Measurements from ENCODE around the gene RIMBP2.

RIMBP2 gene

DNA sequence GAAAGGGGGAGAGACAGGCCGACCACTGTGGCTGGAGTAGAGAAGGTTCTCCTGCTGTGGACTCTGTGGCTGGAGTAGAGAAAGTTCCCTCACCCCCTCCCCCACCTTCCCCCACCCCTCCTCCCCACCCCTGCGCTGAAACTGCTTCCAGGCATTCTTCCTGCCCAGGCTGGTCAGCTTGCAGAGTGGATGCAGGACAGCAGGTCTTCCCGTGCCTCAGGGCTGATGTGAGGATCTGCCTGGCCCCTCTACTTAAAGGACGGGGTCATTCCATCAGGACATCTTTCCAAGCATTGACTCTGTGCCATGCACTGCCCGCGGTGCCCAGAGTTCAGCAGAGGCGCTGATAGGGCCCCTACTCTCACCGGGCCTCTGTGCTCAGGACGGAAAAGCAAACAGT lies 13.2 kb upstream of the RIMBP2 start:
- DNase-seq, result no peak

DNA sequence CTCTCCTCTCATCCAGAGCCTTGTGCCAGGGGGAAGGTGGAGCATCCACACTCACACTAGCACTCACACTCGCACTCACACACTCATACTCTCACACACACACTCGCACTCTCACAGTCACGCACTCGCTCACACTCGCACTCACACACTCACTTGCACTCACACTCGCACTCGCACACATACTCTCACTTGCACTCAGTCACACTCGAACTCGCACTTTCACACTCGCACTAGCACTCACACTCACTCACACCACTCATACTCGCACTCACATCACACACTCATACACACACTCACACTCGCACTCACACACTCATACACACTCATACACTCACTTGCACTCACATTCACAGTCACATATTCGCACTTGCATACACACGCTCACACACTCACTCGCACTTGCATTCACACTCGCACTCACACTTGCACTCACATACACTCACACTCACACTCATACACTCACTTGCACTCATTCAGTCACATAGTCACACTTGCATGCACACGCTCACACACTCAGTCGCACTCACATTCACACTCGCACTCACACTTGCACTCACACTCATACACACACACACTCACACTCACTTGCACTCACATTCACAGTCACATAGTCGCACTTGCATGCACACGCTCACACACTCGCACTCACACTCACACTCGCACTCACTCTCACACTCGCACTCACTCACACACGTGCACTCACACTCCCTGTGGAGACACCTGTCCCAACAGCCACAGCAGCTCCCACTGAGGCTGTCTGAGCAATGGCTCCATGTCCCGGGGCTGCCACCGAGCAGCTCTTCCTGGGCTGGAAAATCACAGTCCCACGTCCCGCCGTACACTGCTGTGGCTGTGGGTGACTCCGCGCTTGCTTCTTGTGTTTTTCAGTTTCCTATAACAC lies 12.3 kb upstream of the RIMBP2 start:
- no peak for DNase-seq

DNA sequence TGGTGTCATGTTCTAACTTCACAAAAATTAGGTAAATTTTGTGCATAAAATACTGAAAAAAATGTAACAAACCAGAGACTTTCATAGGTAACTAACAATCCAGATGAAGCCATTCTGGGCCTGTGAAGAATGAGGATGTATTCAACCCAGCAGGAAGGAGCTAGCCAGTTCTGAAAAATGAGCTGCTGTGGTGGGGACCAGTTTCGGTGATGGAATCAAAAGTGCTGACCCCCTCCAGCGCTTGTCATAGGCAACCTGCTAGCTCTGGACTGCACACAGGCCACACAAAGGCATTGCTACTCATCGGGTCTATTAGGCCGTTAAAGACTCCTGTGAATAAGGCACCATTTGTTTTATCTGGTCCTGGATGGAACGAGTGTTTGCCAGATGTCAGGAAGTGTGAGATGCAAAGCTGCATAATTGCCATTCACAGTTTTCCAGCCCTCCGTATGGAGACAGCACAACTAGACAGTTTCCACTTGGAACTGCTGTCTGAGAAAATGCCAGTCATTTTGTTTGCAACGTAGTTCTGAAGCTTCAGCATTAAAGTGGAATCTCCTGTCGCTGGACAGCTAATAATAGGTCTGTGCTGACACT lies 3.3 kb upstream of the RIMBP2 start:
- no peak for DNase-seq

DNA sequence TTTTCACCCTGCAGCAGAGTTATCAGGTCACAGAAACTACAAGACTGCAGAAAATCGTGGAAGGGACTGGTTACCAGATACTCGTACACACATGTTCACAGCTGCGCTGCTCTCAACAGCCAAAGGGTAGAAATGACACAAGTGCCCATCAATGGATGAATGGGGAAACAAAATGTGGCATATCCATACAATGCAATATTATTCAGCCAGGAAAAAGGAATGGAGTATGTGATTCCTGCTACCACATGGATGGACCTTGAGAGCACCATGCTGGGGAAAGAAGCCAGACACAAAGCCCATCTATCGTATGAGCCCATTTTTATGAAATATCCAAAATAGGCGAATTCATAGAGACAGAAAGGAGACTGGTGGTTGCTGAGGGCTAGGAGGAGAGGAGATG lies 1.7 kb upstream of the RIMBP2 start:
- DNase-seq, result no peak

DNA sequence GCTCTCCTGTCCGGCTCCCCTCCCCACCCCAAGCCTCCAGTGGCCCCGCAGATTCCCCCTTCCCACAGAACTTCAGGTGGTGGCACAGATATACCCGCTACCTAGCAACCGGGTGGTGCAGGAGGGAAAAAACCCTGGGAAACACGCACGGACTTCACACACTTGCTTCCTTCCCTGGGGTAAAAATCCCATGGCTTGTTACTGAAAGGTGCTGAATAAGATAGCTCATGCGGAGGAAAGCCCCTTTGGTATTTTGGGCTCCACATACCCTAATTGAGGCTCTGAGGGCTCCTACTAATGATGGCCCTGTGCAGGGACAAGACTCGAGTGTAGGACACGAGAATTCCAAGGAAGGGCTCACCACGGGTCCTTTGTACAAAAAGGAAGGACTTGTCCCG lies 869 bp upstream of the RIMBP2 start:
- no peak for DNase-seq

DNA sequence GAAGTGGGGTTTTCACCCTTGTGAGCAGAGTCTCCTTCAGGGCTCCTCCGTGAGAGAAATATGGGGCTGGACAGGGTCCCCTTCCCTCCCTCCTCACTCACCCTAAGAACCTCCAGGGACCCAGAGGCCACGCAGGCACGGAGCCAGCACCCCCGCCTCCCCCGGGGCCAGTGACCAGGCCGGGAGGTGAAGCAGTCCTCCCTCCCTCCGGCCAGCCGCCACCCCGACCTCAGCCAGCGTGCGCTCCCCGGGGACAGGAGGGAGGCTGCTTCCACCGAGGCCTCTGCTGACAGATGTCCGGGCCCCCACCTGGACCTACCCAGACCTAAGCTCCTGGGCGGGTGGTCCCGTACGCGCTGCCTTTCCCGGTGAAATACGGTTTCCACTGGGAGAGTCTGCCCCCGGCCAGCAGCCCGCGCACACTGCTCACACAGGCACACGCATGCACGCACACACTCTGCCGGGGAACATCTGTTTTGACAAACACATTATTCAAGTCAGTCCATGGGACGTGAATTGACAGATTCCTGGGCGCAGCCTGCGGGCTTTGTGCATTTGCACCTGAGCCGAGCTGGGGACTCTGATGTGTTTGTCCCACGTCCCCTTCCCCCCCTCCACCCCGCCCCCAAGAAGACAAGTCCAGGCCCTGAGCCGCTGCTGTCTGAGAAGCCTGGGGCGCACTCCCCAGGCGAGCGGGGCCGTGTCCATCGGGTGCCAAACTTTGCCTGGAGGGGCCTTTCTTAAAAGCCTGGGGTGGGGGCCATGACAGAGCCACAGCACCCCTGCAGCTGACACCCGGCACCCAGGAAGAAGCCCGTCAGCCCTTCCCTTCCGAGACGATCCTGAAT lies 725 bp downstream of the RIMBP2 start:
- no peak for DNase-seq

DNA sequence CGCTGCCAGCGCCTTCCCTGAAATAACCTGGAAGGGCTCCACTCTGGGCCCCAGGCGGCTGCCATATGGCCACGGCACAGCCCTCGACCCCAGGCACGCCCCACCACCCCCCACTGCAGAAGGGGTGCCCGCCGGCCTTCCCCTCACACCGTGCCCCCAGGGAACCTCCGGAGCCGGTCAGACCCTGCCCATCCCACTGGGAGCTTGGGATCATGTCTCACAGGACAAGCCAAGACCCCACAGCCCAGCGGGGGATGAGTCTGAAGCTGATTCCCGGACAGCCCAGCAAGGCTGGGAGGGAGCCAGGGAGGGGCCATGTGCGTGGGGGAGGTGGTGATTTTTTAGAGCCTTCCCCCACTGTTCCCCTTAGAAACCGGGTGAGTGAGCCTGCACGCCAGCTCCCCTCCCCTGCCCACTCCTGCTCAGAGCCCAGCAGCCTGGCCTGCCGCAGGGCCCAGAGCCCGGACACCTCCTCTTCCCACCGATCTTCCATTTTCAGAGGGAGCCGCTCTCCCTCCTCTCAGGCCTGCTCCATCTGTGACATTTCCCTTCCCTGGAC lies 1.4 kb downstream of the RIMBP2 start:
- DNase-seq, result no peak

DNA sequence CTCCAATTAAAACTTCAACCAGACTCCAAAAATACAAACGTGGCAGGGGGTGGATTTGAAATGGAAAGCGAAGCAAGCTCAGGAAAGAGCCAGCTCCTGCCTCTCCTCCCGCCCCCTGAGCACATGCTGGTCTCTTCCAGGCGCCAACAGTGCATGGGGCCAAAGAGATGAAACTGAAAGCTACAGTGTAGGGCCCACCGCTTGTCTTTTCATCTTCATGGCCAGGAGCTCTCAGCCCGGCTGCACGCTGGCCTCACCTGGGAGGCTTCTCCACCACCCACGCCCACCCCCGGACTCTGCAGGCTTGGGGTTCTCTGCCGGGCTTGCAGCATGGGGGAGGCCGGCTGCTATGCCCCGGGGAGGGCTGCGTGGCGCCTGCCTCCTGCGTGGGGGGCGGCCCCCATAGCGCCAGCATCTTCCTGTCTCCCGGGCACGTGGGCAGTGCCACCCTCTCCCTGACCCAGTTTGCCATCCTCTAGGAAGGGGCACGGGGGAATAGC lies 2.0 kb downstream of the RIMBP2 start:
- no peak for DNase-seq

DNA sequence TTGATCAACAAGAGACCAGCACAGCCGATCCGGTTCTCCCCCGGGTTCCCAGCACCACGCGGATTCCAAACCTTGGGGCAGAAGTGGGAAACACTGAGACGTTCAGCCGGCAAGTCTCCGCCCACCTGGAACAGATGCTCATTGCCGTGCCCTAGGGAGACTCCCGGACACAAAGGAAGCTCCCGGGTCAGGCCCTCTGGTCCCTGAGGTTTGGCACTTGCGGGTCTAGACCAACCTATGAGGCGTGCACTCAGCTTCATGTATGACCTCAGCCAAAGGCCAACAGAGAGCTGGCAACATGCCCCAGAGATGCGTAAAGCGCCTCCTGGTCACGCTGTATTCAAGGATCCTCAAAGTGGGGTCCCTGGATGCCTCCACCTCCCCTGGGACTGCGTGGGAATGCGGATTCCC lies 2.5 kb downstream of the RIMBP2 start:
- no peak for DNase-seq

DNA sequence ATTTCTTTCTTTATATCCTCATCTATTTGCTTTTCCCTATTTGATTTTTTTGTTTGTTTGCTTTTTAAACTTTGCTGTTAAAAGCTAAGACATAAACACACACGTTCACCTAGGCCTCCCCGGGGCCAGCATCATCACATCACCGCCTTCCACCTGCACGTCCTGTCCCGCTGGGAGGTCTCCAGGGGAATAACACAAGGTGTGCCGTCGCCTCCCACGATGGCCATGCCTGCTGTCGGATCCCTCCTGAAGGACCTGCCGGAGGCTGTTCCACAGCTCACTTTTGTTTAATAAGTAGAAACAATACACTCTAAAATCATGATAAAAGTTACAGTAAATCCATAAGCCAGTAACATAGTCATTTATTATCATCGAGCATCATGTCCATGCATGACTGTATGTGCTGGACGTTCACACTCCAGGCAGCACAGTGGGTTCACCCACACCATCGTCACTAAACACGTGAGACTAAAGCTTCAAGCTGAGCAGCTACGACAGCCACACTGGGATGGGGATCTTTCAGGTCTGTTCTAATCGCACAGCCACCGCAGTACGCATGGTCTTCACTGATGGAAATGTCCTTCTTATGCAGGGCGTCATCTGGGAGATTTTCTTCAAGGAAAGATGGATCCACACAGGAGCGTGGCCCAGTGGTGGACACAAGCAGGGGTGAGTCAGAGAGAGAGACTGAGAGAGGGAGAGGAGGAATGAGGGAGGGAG lies 3.6 kb downstream of the RIMBP2 start:
- DNase-seq, result no peak

DNA sequence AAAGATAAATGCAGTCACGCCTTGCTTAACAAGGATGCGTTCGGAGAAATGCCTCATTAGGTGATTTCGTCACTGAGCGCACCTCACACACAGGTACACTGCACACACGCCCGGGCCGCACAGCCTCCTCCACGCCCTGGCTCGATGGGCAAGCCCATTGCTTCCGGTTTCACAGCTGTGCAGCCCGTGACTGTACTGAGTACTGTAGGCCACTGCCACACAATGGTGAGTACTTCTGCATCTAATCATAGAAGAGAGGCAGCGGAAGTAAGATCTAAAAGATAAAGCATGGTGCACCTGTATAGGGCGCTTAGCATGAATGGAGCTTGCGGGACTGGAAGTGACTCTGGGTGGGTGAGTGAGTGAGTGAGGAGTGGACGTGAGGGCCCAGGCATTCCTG lies 4.3 kb downstream of the RIMBP2 start:
- no peak for DNase-seq

DNA sequence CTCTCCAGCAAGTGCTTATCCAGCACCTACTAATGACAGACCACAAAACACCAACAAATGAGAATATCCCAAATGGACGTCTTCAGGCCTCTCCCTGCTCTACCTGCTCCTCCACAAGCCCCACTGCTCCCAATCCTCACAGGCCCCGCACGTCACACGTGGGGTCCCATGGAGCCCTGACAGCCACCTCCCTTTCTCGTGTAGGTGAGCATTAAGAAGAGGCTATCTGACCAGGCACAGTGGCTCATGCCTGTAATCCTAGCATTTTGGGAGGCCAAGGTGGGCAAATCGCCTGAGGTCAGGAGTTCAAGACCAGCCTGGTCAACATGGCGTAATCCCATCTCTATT lies 5.4 kb downstream of the RIMBP2 start:
- no peak for DNase-seq

DNA sequence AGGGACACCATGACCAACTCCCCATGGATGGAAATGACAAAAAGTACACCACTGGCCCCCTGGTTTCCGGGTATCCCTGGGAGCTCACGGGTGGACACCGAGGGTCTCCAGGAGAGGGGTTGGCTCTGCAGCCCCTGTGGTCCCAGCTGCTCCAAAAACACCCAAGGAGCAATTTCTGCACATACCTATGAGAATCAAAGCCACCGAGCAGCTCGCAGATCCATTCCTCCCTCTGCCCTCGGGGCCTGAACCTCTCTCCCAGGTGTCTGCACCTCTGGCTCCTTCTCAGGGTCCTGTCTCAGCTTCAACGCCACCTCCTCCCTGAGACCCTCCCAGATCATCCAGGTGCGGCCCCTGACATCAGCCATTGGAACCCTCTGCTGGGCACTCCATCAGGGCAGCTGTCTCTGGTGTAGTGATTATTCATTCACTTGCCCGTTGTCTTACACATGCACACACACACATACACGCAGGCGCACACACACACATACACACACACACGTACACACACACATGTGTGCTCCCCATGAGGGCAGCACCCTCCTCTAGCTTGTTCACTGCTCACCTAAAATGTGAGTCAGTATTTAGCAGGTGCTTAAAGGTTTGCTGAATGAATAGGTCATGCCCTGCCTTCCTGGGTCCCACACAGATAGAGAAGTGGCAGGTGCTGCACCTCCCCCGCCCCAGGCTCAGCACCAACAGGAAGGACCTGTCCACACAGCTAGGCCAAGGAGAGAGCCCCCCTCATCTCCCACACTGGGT lies 5.9 kb downstream of the RIMBP2 start:
- no peak for DNase-seq

DNA sequence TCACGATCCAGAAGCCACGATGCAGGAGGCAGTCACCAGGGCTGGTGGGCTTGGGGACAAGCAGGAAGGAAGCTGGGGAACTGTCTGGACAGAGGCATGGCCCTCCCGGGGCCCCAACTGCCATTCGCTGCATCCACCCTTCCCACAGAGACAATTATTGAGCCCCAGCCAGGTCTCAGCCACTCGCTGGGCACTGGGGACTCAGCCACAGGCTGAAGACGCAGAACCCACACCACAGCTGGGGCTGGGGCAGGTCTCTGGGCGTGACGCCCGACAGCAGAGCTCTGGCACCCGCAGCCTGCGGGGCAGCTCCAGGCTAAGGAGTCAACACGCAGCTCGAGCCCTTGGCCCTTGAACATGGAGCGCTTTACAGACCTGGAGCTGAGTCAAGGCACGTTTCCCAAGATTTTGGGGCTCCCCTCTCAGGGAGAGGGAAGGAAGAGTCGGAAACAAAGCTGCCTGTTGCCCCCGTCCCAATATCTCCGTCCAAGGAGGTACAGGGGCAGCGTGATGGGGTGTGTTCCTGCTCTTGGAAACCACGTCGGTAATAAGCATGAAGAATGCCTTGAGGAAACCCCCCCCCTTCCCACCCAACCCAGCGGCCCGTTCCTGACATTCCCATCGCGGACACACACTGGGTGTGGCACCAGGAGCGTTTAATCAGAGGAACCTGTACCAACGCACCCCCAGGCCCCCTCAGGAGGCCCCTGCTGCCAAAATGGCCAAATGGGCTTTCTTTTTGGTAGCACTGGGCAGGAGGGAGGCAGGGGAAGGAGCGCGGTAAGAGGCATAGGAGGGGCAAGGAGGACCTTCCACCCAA lies 6.7 kb downstream of the RIMBP2 start:
- DNase-seq, result no peak

DNA sequence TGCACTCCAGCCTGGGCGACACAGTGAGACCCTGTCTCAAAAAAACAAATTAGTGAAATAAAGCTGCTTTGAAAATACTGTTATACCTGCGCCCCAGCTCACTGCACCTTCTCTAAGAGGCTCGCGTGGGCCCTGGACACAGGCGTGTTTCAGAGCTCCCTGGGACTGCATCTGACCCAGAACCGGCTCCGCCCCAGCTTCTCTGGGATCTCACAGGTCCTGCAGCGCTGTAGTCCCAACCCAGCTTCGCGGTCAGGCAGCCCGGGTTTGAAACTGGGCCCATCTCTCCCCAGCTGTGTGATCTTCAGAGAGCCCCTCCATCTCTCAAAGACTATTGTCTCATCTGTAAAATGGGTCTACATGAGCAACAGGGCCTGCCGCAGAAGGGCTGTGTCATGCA lies 7.5 kb downstream of the RIMBP2 start:
- no peak for DNase-seq

DNA sequence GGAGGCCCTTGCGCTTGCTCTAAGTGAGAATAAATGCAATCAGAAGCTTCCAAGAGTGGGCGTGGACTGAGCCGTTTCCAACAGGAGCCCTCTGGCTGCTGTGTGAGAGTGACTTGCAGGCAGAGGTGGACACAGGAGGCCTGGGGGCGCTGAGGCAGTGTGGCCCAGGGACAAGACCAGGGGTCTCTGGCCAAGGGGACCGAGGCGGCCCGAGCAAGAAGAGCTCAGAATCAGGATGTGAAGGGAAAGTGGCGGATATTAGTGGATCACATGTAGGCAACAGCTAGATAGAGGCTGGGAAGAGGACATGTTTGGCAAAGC lies 8.6 kb downstream of the RIMBP2 start:
- no peak for DNase-seq

DNA sequence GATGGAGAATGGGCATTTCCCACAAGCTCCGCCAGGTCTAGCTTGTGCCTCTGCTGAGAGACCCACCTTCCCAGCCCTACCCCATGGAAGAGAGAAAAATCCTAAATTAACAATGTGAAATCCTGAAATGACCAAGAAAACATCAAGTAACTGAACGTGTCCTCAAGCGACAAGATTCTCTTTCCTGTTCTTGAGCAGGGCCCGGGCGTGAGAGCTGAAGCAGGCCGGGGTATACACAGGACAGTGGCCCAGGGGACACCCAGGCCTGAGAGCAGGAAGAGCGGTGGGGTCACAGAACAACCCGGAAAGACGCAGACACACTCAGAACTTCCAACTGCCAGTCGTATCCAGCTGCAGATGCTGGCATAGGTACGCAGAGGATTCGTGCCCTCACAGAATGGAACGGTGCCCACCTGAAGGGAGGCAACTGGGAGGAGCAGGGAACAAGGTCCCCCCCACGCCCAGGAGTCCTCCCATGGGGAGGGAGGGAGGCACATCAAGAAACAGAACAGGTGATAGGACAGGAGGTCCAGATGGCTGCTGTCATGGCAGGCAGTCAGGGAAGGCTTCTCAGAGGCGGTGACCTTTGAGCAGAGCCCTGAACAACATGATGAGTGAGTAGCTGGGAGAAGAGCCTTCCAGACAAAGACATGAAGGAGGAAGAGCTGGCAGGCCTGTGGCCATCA lies 9.1 kb downstream of the RIMBP2 start:
- no peak for DNase-seq

DNA sequence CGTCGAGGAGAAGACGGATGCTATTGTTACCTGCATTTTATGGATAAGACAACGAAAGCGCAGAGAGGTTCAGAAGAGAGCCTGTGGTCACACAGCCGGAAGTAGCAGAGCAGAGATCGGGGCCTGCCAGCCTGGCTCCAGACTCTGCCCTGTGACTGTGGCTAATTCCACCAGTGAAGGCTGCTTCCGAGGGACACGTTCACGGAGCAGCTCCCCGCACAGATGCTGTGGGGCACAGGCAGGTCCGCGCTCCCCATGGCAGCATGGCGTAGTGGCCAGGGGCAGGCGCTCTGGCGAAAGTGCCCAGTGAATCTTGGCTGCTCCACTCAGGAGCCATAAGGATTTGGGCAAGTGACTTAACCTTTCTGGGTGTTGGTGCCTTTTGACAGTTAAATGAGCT lies 9.8 kb downstream of the RIMBP2 start:
- DNase-seq, result no peak

DNA sequence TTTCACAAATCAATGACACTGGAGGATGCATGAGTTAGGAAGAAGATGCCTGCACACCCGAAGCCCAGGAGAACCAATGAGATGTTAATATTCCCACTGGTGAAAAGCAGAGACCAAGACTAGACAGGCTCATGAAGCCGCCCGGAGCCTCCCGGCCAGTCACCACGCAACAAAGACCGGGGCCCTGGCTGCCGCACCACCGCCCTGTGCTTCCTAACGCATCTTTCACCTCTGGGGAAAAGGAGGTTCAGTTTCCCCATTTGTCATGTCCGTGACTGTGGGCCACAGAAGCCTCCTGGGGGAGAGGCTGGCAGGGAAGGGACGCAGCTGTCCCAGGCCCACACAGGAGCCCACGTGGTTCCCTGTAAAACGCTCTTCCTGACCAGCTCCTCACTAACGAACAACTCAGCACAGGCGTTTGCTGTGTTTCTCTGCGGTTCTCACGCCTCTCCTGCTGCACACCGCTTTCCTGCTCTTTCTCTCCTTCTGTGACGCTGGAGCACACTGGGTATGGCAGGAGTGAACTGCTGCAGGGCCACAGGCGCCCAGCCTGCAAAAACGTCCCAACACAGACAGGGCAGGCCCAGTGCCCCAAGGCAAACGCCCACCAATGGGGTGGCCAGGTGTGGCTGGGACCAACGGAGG lies 10.8 kb downstream of the RIMBP2 start:
- no peak for DNase-seq

DNA sequence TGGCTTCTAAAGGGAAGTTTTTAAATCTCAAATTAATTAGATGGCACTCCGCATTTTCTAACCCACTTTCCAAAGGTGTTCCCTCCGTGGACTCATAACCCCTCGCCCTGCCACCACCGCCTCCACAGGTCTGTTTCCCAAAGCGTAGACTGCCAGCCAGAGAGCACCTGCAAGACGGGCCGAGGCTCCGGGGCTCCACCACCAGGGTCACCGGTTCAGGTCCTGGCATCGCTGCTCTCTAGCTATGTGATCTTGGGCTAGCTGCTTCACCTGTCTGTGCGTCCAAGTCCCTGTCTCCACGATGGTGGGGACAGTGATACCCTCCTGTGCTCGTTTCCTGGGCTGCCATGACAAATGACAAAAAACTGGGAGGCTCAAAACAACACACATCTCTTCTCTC lies 11.5 kb downstream of the RIMBP2 start:
- DNase-seq, result no peak

Measured in stimulated activated CD4-positive, alpha-beta T cell treated with anti-CD3 and anti-CD28 coated beads, Interleukin-15, amount 100 ng/mL, for 24 hours (primary cell).